HG03378 (cell line): Measurements from ENCODE around the gene TCFL5.

Experiments used
- ATAC-seq: cut with Tn5 transposase; IDR thresholded peaks from one replicate; pipeline ENCODE4 v1.9.1; 2021; ENCODE audit warnings: mild to moderate bottlenecking, moderate library complexity; ENCODE audit not compliant: unreplicated experiment

The TCFL5 gene

DNA sequence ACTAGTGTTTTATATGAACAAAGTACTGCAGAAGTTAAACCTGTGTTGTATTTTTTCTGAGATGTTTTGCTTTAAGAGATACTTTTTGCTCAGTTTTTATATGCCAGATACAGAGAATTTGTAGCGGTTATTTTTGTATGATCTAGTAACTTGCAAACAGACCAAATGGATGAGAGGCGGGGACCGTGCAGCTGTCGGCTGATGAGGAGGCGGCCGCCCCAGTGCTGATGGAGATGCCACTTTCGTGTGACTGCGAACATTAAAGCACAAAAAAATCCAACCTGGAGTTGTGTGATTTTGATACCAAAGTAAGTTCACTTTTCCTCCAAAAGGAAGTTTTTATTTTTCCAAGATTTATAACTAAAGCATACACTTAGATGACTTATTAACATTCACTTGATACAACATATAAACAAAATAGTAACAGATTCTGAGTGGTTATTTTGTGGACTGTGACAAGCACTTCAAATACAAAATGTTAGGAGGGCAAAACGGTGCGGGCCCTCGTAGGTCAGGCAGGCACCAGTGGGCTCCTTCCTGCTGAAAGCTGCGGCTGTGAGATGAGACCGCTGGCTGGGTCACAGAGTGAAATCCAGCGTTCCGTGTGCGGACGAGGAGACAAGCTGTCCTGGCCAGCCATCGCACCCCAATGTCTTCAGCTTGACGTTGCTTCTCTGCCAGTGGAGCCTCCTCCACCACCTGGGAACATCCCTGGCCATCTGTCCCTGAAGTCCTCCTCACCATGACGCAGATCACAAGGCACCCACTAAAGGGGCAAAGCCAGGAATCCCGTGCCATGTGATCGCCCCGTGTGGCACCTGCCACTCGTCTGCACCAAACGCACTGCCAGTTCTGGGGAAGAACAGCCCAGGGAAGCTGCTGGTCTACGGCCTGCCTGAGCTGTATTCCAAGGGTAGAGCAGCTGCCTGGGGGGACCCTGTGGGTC is 61.0 kb downstream of the TCFL5 start:
- ATAC-seq, result no peak

DNA sequence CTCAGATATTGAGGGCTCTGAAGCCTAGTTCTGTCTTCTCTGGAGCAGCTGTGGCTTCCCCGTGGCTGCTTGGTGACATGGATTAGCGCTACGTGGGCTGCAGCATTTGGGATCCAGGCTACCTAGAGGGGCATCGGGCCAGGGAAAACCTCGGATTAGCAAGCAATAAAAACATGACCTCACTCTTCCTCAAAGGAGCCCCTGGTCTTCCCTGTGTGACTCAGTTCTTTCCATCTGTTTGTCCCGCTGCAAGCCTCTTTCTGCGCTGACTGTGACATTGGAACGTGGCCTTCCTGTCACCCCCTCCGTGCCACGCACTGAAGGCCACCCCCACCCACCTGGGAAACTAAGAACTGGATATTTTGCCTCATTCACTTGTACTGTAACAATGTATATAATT is 61.7 kb downstream of the TCFL5 start:
- no peak for ATAC-seq

DNA sequence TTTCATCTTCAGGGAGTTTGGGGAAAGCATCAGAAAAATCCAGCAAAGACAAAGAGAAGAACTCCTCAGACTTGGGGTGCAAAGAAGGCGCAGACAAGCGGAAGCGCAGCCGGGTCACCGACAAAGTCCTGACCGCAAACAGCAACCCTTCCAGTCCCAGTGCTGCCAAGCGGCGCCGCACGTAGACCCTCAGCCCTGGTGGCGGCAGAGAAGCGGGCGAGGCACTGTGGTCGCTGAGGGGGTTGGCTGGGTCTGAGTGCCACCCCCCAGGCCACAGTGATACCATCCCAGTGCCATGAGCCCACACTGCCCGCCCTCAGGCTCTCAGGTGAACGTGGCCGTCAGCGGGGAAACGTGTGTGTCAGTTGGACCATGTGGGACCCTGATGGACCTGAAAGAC is 62.2 kb downstream of the TCFL5 start:
- no peak for ATAC-seq

DNA sequence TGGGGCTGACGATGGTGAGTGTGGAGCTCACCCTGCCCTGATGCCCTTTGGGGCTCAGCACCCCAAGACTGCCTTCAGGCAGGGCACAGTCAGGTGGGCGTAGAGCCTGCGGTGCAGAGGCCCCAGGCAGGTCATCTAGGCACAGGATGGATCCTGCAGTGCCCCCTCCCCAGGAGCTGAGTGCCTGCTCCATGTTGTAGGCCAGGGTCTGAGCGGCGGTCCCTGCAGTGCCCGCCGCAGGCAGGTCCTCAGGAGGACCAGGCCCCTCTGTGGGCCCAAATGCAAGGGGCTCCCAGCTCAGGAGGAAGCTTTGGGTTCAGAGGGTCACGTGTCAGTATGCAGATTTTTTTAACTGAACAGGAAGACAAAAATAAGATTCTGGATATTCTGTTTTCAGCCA is 62.6 kb downstream of the TCFL5 start:
- no peak for ATAC-seq

DNA sequence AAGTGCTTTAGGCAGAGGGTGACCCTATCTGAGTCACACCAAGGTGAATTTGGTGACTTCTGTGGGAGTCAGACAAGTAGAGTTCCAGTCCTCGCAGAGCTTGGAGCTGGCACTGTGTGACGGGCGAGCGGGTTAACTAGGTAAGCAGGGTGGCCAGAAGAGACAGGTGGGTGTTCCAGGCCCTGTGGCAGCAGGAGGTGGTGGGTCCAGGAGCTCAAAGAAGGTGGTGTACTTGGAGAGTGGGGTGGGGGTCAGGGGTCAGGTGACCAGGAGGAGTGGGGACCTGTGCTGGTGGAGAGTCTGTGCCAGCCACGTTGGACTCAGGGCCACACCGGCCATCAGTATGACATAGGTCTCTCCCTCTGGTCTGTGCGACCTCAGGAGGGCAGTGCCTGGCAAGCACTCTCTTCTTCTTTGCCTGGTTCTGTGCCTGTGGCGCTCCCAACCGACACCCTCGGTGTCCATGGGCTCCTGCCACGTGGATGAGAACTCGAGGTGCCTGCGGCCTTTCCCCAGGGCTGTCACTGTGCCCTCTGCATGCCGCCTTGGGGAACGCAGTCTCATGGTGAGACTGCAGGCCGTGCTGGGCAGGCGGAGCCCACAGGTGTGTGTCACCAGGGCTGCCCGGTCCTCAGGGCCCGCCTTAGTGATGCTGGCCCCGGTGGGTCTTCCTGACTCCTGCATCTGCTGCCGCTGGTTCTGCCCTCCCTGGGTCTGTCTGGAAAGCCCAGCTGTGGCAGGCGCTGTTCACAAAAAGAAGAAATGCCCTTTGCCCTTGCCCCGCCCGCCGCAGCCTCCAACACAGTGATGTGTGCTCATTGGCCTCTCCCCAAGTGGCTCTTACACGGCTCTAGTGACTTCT is 63.7 kb downstream of the TCFL5 start:
- no peak for ATAC-seq

DNA sequence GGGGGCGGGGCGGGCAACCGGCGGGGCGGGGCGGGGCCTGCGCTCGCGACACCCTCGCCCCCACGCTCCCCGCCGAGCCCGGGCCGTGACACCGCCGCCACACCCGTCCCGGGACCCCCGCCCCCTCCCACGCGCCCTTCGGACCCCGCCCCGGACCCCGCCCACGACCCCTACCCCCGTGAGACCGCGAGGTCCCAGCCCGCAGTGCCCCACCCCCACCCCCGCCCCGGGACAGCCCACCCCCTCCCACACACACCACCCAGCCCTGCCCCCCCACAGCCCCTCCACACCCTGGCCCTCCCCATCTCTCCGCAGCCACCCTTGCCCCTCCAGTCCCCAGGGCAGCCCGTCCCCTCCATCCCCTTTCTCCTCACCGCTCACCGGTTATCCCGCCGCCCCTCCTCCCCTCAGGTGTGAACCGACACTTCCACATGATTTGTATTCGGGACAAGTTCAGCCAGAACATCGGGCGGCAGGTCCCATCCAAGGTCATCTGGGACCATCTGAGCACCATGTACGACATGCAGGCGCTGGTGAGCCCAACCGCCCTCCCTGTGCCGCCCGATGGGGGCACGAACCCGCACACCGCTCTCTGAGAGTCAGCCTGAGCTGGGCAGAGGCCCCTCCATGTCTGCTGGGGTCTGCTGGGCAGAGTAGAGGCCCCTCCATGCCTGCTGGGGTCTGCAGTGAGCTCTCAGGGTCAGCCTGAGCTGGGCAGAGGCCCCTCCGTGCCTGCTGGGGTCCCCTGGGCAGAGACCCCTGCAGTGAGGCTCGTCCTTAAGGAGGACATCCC is 64.7 kb downstream of the TCFL5 start:
- ATAC-seq, result no peak

DNA sequence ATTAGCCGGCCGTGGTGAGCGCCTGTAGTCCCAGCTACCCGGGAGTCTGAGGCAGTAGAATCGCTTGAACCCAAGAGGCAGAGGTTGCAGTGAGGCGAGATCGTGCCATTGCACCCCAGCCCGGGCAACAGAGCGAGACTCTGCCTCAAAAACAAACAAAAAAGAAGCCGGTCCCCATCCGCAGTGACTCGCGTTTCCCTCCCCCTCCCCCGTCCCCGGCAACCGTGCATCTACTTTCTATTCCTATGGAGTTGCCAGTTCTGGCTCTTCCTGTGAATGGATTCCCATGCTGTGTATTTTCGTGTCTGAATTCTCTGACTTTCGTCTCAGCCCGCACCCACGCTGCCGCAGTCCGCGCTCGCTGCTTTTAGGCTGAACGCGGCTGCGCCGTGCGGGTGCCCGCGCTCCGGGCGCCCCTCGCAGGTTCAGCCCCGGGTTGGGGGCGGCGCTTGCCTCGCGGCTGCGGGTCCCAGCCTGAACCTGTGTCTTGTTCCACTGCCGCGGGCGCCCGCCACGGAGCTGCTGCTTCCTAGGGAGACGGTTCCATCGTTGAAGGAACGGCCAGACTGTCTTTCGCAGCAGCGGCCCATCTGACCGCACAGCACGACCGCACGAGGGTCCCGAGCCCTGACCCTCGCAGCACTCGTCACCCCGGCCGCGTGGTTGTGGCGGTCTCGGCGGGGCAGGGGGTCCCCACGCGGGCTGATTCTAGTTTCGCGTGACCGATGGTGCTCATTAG is 66.4 kb downstream of the TCFL5 start:
- no peak for ATAC-seq

DNA sequence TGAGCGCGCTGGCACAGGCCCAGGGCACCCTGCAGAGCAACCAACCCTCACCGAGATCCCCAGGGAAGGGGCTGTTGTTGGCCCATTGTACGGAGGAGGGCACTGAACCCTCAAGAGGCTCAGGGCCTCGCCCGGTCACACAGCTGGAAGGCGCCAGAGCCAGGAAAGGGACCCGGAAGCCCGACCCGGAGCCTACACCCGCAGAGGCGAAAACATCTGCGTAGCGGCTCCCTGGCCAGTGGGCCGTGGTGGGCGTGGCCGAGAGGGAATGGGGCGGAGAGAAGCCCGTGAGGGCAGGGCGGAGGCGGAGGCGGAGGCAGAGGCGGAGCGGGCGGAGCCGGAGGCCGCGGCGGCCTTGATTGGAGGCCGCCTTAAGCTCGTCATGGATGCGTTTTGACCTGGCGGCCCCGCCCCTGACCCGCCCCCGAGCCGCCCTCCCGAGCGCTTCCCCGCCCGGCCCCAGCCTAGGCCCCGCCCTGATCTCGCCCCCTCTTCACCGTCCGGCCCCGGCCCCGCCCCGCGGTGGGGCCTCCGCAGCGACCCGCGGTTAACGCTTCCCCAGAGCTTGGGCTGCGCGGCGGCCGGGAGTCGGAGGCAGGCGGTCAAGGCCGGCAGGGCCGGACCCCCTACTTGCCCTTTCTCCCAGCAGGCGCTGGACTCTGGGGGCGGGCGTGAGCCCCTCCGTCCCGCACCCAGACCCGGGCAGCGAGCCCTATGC is 67.5 kb downstream of the TCFL5 start:
- peak; percentile 55 for ATAC-seq

DNA sequence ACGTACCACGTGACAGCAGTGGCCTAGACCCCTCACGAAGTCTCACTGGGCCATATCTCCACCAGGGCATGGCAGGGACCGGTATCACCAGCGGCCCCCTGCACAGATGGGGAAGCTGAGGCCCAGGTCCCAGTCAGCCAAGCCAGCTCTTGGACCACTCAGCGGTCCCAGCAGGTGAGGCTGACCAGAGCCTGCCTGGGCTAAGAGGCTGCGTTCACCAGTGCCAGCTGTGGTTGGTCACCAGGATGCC is 67.9 kb downstream of the TCFL5 start:
- no peak for ATAC-seq

DNA sequence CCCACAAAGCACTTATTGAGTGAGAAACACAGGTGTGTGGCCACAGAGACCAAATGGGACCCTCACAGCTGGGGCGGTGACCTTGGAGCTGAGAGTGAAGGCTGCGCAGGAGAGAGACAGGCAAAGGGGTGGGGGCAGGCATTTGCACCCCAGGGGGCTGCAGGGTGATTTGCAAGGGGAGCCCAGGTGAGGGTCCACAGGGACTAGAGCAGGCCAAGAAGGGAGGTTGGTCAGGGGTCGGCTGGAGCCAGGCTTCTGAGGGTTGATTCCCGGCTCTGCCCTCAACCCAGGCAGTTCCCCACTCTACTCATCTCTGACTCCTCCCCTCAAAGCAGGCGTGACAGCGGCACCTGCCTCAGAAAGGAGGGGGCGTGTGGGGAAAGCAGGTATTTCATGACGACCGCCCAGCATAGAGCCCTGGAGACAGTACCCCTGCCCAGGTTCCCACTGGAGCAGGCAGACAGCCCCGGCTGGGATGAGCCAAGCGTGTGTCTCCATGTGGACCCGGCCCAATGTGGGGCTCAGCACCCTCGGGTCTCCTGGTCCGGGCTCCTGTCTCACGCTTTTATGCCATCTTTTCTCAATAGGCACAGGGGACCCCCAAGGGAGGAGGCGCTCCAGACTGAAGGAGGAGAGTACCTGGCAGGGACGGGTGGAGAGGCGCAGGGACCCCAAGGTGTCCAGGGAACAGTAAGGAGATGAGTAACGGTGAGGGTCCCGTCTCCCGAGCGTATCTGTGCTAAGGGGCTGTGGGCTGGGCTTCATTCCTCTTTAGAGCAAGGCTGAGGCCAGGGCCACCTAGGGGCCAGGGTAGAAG is 68.5 kb downstream of the TCFL5 start:
- no peak for ATAC-seq

DNA sequence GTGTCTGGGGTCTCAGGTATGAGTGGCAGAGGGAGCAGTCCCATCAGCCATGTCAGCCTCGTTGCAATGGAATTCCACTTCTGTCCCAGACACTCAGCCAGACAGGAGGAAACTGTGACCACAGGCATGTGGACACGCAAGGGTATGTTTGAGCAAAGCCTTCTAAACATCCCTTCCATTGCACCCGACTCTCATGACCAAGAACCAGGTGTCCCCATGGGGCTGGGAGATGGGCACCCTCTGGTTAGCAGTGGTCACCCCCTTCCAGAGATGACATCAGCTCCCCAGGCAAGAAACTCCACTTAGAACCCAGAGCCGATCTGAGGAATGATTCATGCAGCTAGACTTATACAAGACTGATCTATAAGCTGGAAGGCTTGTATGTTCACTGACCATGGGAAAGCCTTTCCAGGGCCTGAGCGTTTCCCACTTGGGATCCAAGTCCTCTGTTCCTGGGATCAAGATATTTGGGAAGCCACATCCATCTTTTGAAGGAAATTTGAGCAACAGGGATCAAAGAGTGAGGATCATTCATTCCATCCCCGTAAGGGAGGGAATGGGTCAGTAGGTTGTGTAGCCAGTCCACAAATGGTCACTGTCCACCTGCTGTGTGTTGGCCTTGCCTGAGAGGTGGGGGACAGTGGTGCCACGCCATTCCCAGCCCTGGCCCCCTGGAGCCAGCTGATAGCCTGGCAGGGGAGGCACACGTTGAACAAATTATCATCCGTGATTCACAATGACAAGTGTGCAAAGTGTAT is 69.3 kb downstream of the TCFL5 start:
- ATAC-seq, result no peak

DNA sequence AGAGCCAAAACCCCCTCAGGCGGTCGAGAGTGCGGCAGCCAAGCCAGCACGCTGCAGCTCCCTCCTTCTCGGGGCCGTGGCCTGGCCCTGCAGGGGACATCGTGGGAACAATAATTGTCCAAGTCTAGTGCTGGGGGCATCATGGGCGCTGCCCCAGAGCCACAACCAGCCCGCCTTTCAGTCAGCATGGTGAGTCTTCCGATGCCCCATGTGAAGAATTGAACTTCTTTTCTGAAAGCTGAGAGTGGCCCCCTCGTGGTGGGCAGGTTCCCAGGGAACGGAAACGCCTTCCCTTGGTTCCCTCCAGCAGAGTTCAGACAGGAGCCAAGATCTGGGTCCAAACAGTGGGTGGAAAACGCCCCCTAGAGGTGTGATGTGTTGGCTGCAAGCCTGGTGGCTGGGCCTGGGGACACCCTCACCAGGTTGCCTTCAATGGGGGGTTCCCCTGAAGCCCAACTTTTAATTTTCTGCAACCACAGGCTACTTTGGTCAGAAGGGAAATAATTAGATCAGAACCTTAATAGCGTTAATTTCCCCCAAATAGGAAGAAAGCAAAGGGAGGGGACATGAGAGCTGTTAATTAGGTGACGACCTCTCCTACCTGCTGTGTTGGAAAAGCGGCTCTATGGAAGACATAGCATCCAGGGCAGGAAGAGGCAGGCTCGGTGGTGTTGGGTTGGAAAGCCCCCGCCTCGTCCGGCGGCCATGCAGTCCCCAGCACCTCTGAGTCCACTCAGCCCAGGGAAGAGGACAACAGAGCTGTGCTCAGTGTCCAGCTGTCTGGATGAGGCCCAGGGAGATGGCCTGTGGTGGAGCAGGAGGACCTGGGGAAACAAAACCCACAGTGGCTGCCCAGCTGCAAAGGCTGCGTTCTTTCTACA is 70.1 kb downstream of the TCFL5 start:
- no peak for ATAC-seq
